ENCODE results near the gene UTRN.
A peak's percentile ranks its signal among the peaks of the same experiment; 100 is the strongest.

The UTRN gene

DNA sequence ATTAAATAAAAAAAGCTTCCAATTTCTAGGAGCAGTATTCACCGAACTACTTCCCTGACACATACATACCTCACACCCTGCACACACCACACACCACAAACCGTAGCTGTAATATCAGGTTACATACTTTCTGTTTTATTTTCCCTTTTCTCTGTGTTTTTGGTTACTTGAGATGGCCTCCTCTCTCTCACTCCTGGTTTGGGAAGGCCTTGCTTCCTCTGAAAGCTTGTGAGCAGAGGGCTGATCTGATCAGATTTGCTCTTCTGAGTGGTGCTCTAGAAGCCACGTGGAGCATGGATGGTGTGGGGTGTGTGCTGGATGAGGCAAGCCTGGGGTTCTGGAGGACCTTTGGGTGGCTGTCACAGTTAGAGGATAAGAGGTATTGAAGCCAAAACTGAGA lies 20.9 kb downstream of the UTRN start:
- TF ChIP-seq, protein P1, sequence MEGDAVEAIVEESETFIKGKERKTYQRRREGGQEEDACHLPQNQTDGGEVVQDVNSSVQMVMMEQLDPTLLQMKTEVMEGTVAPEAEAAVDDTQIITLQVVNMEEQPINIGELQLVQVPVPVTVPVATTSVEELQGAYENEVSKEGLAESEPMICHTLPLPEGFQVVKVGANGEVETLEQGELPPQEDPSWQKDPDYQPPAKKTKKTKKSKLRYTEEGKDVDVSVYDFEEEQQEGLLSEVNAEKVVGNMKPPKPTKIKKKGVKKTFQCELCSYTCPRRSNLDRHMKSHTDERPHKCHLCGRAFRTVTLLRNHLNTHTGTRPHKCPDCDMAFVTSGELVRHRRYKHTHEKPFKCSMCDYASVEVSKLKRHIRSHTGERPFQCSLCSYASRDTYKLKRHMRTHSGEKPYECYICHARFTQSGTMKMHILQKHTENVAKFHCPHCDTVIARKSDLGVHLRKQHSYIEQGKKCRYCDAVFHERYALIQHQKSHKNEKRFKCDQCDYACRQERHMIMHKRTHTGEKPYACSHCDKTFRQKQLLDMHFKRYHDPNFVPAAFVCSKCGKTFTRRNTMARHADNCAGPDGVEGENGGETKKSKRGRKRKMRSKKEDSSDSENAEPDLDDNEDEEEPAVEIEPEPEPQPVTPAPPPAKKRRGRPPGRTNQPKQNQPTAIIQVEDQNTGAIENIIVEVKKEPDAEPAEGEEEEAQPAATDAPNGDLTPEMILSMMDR (IDR thresholded peaks at IDR 0.05; ENCODE audit: control insufficient read depth, extremely low read depth, insufficient read depth): no peak
- no peak overlapping the region for H3K4me3 ChIP-seq (ENCODE audit: low read depth, low read length)
- DNase-seq (ENCODE audit: low read depth): no peak

DNA sequence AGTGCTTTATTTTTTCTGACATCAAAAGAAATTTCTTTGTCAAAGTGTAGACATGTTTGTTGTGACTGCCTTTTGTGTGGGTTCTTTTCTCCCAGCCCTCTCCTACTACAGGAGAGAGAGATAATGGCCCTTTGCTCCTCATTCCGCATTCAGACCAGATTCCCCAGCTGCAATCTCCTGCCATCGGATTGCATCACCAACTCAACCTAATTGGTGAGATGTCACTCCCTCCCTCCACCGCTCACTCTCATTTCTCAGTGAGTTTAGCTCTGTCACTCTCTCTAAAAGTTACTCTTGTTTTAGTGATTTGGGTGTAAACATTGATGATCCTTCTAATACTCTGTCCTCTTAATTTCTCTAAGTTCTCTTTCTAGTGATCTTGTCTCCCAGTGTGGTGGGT lies 22.7 kb downstream of the UTRN start:
- DNase-seq (ENCODE audit: low read depth): no peak
- TF ChIP-seq, protein P1 (IDR thresholded peaks at IDR 0.05; ENCODE audit: control insufficient read depth, extremely low read depth, insufficient read depth): no peak
- H3K4me3 ChIP-seq (ENCODE audit: low read depth, low read length): no peak overlapping the region

DNA sequence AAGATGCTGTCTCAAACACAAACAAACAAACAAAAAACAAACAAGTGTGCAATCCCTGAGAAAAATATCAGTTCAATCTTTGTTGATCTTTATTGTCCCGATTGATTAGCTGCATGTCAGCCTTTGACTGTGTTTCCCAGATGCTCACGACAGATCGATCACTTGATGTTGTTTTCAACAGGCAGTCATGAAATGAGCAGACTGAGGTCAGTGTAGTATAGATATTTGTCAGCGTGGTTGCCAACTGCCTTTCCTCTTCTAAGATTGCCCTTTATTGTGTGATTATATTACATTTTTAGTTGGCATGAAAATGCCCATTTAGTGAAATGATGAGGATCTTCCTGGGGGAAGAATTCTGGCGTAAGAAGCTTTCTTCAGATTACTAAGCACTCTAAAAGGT lies 25.6 kb downstream of the UTRN start:
- DNase-seq (ENCODE audit: low read depth): no peak
- TF ChIP-seq, protein P1 (IDR thresholded peaks at IDR 0.05; ENCODE audit: control insufficient read depth, extremely low read depth, insufficient read depth): no peak
- no peak overlapping the region for H3K4me3 ChIP-seq (ENCODE audit: low read depth, low read length)

DNA sequence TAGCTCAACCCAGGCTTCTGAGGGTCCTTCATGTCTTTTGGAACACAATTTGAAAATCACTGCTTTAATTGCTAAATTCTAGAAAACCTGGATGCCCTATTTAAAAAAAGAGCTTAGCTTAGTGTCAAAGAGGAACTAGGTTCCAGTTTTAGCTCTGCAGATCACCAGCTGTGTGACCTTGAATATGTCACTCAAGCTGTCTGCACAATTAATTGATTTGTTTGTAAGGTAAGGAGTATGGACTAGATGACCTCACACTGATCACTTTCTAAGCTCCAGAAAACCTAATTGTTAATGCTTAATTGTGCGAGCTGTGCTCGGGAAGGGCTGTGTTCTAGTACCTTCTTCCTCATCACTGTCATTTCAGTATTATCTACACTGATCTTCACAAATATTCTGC lies 26.2 kb downstream of the UTRN start:
- no peak overlapping the region for H3K4me3 ChIP-seq (ENCODE audit: low read depth, low read length)
- TF ChIP-seq, protein P1 (IDR thresholded peaks at IDR 0.05; ENCODE audit: control insufficient read depth, extremely low read depth, insufficient read depth): no peak
- no peak for DNase-seq (ENCODE audit: low read depth)

DNA sequence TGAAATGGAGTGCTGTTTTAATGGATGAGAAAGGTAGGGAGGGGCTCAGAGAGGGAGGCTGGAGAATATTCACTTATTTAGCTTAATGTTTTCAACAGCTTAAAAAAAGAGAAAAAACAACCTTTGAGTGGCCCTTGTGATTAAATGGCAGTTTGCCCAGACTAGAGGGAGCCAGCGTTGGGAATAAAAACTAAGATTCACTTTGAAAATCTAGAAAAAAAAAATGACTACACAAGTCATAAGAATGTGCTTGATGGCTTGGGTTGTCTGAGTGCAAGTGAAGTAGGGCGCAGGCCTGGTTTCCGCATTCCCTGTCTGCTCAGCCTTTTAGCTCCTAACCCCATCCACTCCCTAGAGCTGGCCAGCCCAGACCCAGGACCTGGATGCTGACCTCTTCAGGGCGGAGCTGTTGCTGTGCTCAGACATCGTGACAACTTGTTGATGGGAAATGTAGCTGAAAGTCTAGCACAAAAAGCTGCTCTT lies 28.9 kb downstream of the UTRN start:
- DNase-seq (ENCODE audit: low read depth): no peak
- H3K4me3 ChIP-seq (ENCODE audit: low read depth, low read length): no peak overlapping the region
- TF ChIP-seq, protein P1 (IDR thresholded peaks at IDR 0.05; ENCODE audit: control insufficient read depth, extremely low read depth, insufficient read depth): no peak

DNA sequence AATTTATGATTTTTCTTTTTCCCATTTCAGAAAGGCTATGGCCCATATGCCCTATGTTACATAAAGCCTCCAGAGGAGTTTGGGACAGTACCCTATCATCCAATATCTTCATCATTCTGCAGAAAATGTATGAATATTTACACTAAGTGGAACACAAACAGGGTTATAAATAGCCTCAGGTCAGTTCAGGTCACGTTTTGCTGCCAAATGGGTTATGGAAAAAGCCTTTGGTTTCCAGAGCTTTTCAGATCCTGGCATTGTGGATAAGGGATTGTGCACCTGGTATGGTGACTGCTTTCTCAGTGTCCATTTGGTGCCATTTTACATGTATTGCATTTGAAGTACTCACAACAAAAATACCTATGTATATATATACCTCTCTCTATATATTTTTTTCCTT lies 29.4 kb downstream of the UTRN start:
- peak; percentile 71 for DNase-seq (ENCODE audit: low read depth)
- TF ChIP-seq, protein P1 (IDR thresholded peaks at IDR 0.05; ENCODE audit: control insufficient read depth, extremely low read depth, insufficient read depth): no peak
- H3K4me3 ChIP-seq (ENCODE audit: low read depth, low read length): no peak overlapping the region

DNA sequence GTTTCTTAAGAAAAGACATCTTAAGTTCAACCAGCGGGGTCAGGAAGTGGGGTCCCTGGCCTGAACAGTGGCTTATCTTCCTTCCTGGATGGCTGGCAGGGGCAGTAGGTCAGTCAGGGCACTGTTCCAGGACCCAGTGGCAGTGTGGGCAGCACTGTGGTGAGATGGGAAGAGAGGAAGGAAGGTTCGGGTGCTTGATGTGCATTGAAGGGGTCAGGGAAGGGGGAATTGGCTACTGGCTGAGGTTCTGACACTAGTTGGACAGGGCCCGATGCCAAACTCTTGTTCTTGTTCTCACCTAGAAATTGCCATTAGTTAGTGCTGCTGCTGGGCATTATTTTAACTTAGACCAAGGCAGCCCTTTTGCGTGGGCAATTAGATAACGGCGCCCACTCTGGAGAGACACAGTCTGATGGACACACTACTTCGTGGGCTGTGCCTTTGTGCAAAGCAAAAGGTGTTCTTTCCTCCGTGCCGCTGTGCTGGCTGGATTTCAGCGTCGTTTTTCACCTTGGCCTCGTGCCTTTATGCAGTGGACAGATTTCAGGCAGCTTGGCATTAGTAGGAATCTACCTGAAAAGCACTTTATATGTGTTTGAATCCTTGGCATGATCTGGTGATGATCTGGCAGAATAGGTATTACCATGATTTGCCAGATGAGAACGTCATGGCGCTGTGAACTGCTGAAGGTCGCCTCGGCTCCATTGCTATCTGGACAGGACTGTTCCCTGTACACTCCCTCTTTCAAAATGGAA lies 30.3 kb downstream of the UTRN start:
- DNase-seq (ENCODE audit: low read depth): no peak
- TF ChIP-seq, protein P1 (IDR thresholded peaks at IDR 0.05; ENCODE audit: control insufficient read depth, extremely low read depth, insufficient read depth): no peak
- no peak overlapping the region for H3K4me3 ChIP-seq (ENCODE audit: low read depth, low read length)
